ENCODE data around the gene WBP2.

Gene WBP2

GRCh38 chr17:75828741-75829140 lies 26.4 kb downstream of the WBP2 start:
- H2BK5ac ChIP-seq (ENCODE audit: low read depth, low read length, poor library complexity) = no peak overlapping the region
- no CpG with 5 or more reads among the region's 19 CpGs for WGBS (ENCODE audit: extremely low coverage, insufficient coverage, insufficient read length)
- H3K23ac ChIP-seq (ENCODE audit: low read length) = no peak overlapping the region
- H3K18ac ChIP-seq (ENCODE audit: low read length) = no peak overlapping the region
- no peak overlapping the region for H3K4me3 ChIP-seq (ENCODE audit: low read depth, low read length)
- H3K27me3 ChIP-seq (ENCODE audit: insufficient read depth, low read length) = no peaks in the 10 kb centered on the region
- no peak overlapping the region for H3K4me2 ChIP-seq (ENCODE audit: low read length)
- no peak overlapping the region for H2AFZ ChIP-seq (ENCODE audit: insufficient read depth, low read length, poor library complexity)
- H2AK5ac ChIP-seq (ENCODE audit: low read length) = no peak overlapping the region
- H4K8ac ChIP-seq (ENCODE audit: low read depth, low read length) = no peak overlapping the region
- H4K12ac ChIP-seq (ENCODE audit: low read depth, low read length) = no peak overlapping the region
- peaks cover 8 to 10% of the 10 kb centered on the region in 2 experiments for H3K4me1 ChIP-seq (ENCODE audit: control insufficient read depth in 1 of 2, insufficient read depth in 2 of 2, low read length in 2 of 2)
- no peak overlapping the region for H3K27ac ChIP-seq (ENCODE audit: low read depth, low read length)
- H3K4ac ChIP-seq (ENCODE audit: low read depth, low read length) = no peak overlapping the region
- no peaks in the 10 kb centered on the region for H3K9me3 ChIP-seq (ENCODE audit: insufficient read depth, low read depth, low read length)
- no peak overlapping the region for H2BK120ac ChIP-seq (ENCODE audit: insufficient read depth, low read length, poor library complexity)
- H3K9ac ChIP-seq (ENCODE audit: low read length) = no peak overlapping the region
- peaks cover 2% of the 10 kb centered on the region for H3K79me1 ChIP-seq (ENCODE audit: low read length)
- no peak overlapping the region for H4K91ac ChIP-seq (ENCODE audit: low read depth, low read length)
- no peaks in the 10 kb centered on the region for H3K79me2 ChIP-seq (ENCODE audit: control insufficient read depth, insufficient read depth, low read length, poor library complexity)
- peaks cover 15 to 20% of the 10 kb centered on the region in 2 experiments for H3K36me3 ChIP-seq (ENCODE audit: control insufficient read depth in 1 of 2, insufficient read depth in 2 of 2, low read length in 2 of 2)
- H3K14ac ChIP-seq (ENCODE audit: low read length) = no peak overlapping the region
- H2BK12ac ChIP-seq (ENCODE audit: low read length) = no peak overlapping the region
- no peak for DNase-seq

- no peak overlapping the region for H2AFZ ChIP-seq (ENCODE audit: insufficient read depth, low read length, poor library complexity)
- H3K4me3 ChIP-seq (ENCODE audit: low read depth, low read length) = no peak overlapping the region
- H3K14ac ChIP-seq (ENCODE audit: low read length) = no peak overlapping the region
- no peak overlapping the region for H3K27ac ChIP-seq (ENCODE audit: low read depth, low read length)
- DNase-seq = no peak
- H4K12ac ChIP-seq (ENCODE audit: low read depth, low read length) = peak overlapping the region; percentile 6
- H4K91ac ChIP-seq (ENCODE audit: low read depth, low read length) = no peak overlapping the region
- no peak overlapping the region for H2BK120ac ChIP-seq (ENCODE audit: insufficient read depth, low read length, poor library complexity)
- peaks cover 8 to 10% of the 10 kb centered on the region in 2 experiments for H3K4me1 ChIP-seq (ENCODE audit: control insufficient read depth in 1 of 2, insufficient read depth in 2 of 2, low read length in 2 of 2)
- H3K18ac ChIP-seq (ENCODE audit: low read length) = no peak overlapping the region
- WGBS (ENCODE audit: extremely low coverage, insufficient coverage, insufficient read length) = no CpG with 5 or more reads among the region's 11 CpGs
- no peak overlapping the region for H3K9ac ChIP-seq (ENCODE audit: low read length)
- H3K23ac ChIP-seq (ENCODE audit: low read length) = no peak overlapping the region
- H2BK12ac ChIP-seq (ENCODE audit: low read length) = no peak overlapping the region
- no peaks in the 10 kb centered on the region for H3K27me3 ChIP-seq (ENCODE audit: insufficient read depth, low read length)
- H3K9me3 ChIP-seq (ENCODE audit: insufficient read depth, low read depth, low read length) = no peaks in the 10 kb centered on the region
- no peak overlapping the region for H2AK5ac ChIP-seq (ENCODE audit: low read length)
- peaks cover 22 to 27% of the 10 kb centered on the region in 2 experiments for H3K36me3 ChIP-seq (ENCODE audit: control insufficient read depth in 1 of 2, insufficient read depth in 2 of 2, low read length in 2 of 2)
- H4K8ac ChIP-seq (ENCODE audit: low read depth, low read length) = no peak overlapping the region
- H3K79me1 ChIP-seq (ENCODE audit: low read length) = peaks cover 2% of the 10 kb centered on the region
- H3K4ac ChIP-seq (ENCODE audit: low read depth, low read length) = no peak overlapping the region
- no peak overlapping the region for H2BK5ac ChIP-seq (ENCODE audit: low read depth, low read length, poor library complexity)
- no peaks in the 10 kb centered on the region for H3K79me2 ChIP-seq (ENCODE audit: control insufficient read depth, insufficient read depth, low read length, poor library complexity)
- H3K4me2 ChIP-seq (ENCODE audit: low read length) = peak overlapping the region; percentile 55
Observed at GRCh38 chr17:75828076-75828400, 27.1 kb downstream of the WBP2 start.

GRCh38 chr17:75827308-75828075 lies 27.6 kb downstream of the WBP2 start:
- WGBS (ENCODE audit: extremely low coverage, insufficient coverage, insufficient read length) = no CpG with 5 or more reads among the region's 21 CpGs
- H3K18ac ChIP-seq (ENCODE audit: low read length) = no peak overlapping the region
- H2AFZ ChIP-seq (ENCODE audit: insufficient read depth, low read length, poor library complexity) = no peak overlapping the region
- H3K36me3 ChIP-seq (ENCODE audit: control insufficient read depth in 1 of 2, insufficient read depth in 2 of 2, low read length in 2 of 2) = peaks cover 27 to 32% of the 10 kb centered on the region in 2 experiments
- H3K23ac ChIP-seq (ENCODE audit: low read length) = no peak overlapping the region
- H3K79me1 ChIP-seq (ENCODE audit: low read length) = peaks cover 2% of the 10 kb centered on the region
- no peaks in the 10 kb centered on the region for H3K27me3 ChIP-seq (ENCODE audit: insufficient read depth, low read length)
- no peaks in the 10 kb centered on the region for H3K79me2 ChIP-seq (ENCODE audit: control insufficient read depth, insufficient read depth, low read length, poor library complexity)
- H3K4me1 ChIP-seq (ENCODE audit: control insufficient read depth in 1 of 2, insufficient read depth in 2 of 2, low read length in 2 of 2) = peaks cover 8 to 10% of the 10 kb centered on the region in 2 experiments
- no peaks in the 10 kb centered on the region for H3K9me3 ChIP-seq (ENCODE audit: insufficient read depth, low read depth, low read length)
- H3K14ac ChIP-seq (ENCODE audit: low read length) = peak overlapping the region; percentile 45
- no peak overlapping the region for H3K4ac ChIP-seq (ENCODE audit: low read depth, low read length)
- H4K12ac ChIP-seq (ENCODE audit: low read depth, low read length) = peak overlapping the region; percentile 6
- no peak overlapping the region for H2BK12ac ChIP-seq (ENCODE audit: low read length)
- H2BK120ac ChIP-seq (ENCODE audit: insufficient read depth, low read length, poor library complexity) = no peak overlapping the region
- no peak overlapping the region for H2BK5ac ChIP-seq (ENCODE audit: low read depth, low read length, poor library complexity)
- H4K8ac ChIP-seq (ENCODE audit: low read depth, low read length) = peak overlapping the region; percentile 54
- DNase-seq = peak; percentile 38 to 63
- H3K27ac ChIP-seq (ENCODE audit: low read depth, low read length) = no peak overlapping the region
- H3K4me3 ChIP-seq (ENCODE audit: low read depth, low read length) = no peak overlapping the region
- H4K91ac ChIP-seq (ENCODE audit: low read depth, low read length) = peak overlapping the region; percentile 57
- H3K4me2 ChIP-seq (ENCODE audit: low read length) = peak overlapping the region; percentile 55
- H3K9ac ChIP-seq (ENCODE audit: low read length) = no peak overlapping the region
- H2AK5ac ChIP-seq (ENCODE audit: low read length) = no peak overlapping the region

GRCh38 chr17:75826561-75827307 lies 28.4 kb downstream of the WBP2 start:
- Histone ChIP-seq H2BK5ac (ENCODE audit: low read depth, low read length, poor library complexity) (no peak overlapping the region), H2AK5ac (ENCODE audit: low read length) (no peak overlapping the region), H3K4me1 (ENCODE audit: control insufficient read depth in 1 of 2, insufficient read depth in 2 of 2, low read length in 2 of 2) (peaks cover 8 to 10% of the 10 kb centered on the region in 2 experiments), H2AFZ (ENCODE audit: insufficient read depth, low read length, poor library complexity) (no peak overlapping the region), H4K8ac (ENCODE audit: low read depth, low read length) (peak overlapping the region; percentile 54), H3K79me2 (ENCODE audit: control insufficient read depth, insufficient read depth, low read length, poor library complexity) (no peaks in the 10 kb centered on the region), H3K36me3 (ENCODE audit: control insufficient read depth in 1 of 2, insufficient read depth in 2 of 2, low read length in 2 of 2) (peaks cover 35 to 40% of the 10 kb centered on the region in 2 experiments), H3K9me3 (ENCODE audit: insufficient read depth, low read depth, low read length) (no peaks in the 10 kb centered on the region), H3K27me3 (ENCODE audit: insufficient read depth, low read length) (no peaks in the 10 kb centered on the region), H3K4me2 (ENCODE audit: low read length) (no peak overlapping the region), H3K14ac (ENCODE audit: low read length) (no peak overlapping the region), H3K23ac (ENCODE audit: low read length) (no peak overlapping the region), H2BK12ac (ENCODE audit: low read length) (no peak overlapping the region), H3K79me1 (ENCODE audit: low read length) (peaks cover 2% of the 10 kb centered on the region), H4K91ac (ENCODE audit: low read depth, low read length) (no peak overlapping the region), H3K18ac (ENCODE audit: low read length) (no peak overlapping the region), H3K4ac (ENCODE audit: low read depth, low read length) (no peak overlapping the region), H4K12ac (ENCODE audit: low read depth, low read length) (no peak overlapping the region), H2BK120ac (ENCODE audit: insufficient read depth, low read length, poor library complexity) (no peak overlapping the region), H3K9ac (ENCODE audit: low read length) (no peak overlapping the region), H3K27ac (ENCODE audit: low read depth, low read length) (no peak overlapping the region), H3K4me3 (ENCODE audit: low read depth, low read length) (no peak overlapping the region)
- WGBS (ENCODE audit: extremely low coverage, insufficient coverage, insufficient read length) = no CpG with 5 or more reads among the region's 14 CpGs
- DNase-seq = no peak
